ENCODE measurements around the gene FOSL2.

- TF ChIP-seq CTCF (conservative IDR thresholded peaks at IDR 0.05 in 1 of 2, IDR thresholded peaks at IDR 0.05 in 1 of 2; ENCODE audit: extremely low read depth in 1 of 2, insufficient read depth in 1 of 2, low read depth in 1 of 2, low read length in 2 of 2) (peak in 1 of 2 donors; percentile 38), EZH2 (IDR thresholded peaks at IDR 0.05; ENCODE audit: borderline replicate concordance, low read length) (no peak)
These were observed 2.4 kb upstream of the FOSL2 start for GRCh38 chr2:28390241-28390745.

All from mammary epithelial cell (primary cell).